SKM-1 treated with dmso at 0.1 percent for 144 hours (cell line): ENCODE measurements around the gene PIGH.
A peak's percentile ranks its signal among the peaks of the same experiment; 100 is the strongest.
"Not testable (repeated sequence)": the region's sequence is repeated elsewhere in the genome, so short reads cannot be mapped to it uniquely, and the experiment has no call there.

Experiments used
- DNase-seq: peaks from one replicate; lab custom pipeline; 2025; ENCODE audit not compliant: unreplicated experiment; lab: John Stamatoyannopoulos, UW

The PIGH gene

GRCh38 chr14:67599698-67600561, at the start of gene PIGH:
Gene PIGH (minus strand): TSS chr14:67600268. CDS start chr14:67600203, 65 bp downstream.
- DNase-seq = peak; percentile 69

- DNase-seq = no peak
These were observed 46.1 kb upstream of the PIGH start for GRCh38 chr14:67646131-67646530.

- no peak for DNase-seq
These were observed 45.3 kb upstream of the PIGH start for GRCh38 chr14:67645414-67645813.

GRCh38 chr14:67644428-67644827, 44.4 kb upstream of the PIGH start:
- DNase-seq = no peak

- no peak for DNase-seq
These were observed 43.6 kb upstream of the PIGH start for GRCh38 chr14:67643713-67644112.

GRCh38 chr14:67641902-67642749, 42.1 kb upstream of the PIGH start:
- no peak for DNase-seq

GRCh38 chr14:67641480-67641879, 41.4 kb upstream of the PIGH start:
- no peak for DNase-seq

GRCh38 chr14:67638642-67639041, 38.6 kb upstream of the PIGH start:
- DNase-seq = no peak

- DNase-seq = no peak
These were observed 36.4 kb upstream of the PIGH start for GRCh38 chr14:67636361-67636919.

GRCh38 chr14:67633451-67634147, 33.5 kb upstream of the PIGH start:
- DNase-seq = no peak

- no peak for DNase-seq
These were observed 30.9 kb upstream of the PIGH start for GRCh38 chr14:67630938-67631337.

GRCh38 chr14:67630186-67630585, 30.1 kb upstream of the PIGH start:
- no peak for DNase-seq

- no peak for DNase-seq
These were observed 27.5 kb upstream of the PIGH start for GRCh38 chr14:67627519-67627918.

- DNase-seq = not testable (repeated sequence)
These were observed 26.1 kb upstream of the PIGH start for GRCh38 chr14:67626131-67626530.

- DNase-seq = no peak
These were observed 23.0 kb upstream of the PIGH start for GRCh38 chr14:67623114-67623513.

- DNase-seq = no peak
These were observed 22.6 kb upstream of the PIGH start for GRCh38 chr14:67622675-67623074.

GRCh38 chr14:67620217-67620785, 20.2 kb upstream of the PIGH start:
- DNase-seq = no peak

GRCh38 chr14:67619446-67620216, 19.6 kb upstream of the PIGH start, which contains the start of gene ARG2:
Gene ARG2 (plus strand): TSS chr14:67619920. CDS start chr14:67619978, 58 bp downstream.
- DNase-seq = peak; percentile 63

GRCh38 chr14:67618617-67619063, 18.6 kb upstream of the PIGH start:
- DNase-seq = peak; percentile 42

- no peak for DNase-seq
These were observed 10.4 kb upstream of the PIGH start for GRCh38 chr14:67610491-67610890.
